GM21825 (cell line): ENCODE measurements around the gene MAP3K15.
A peak's percentile ranks its signal among the peaks of the same experiment; 100 is the strongest.

Experiments
- ATAC-seq: cut with Tn5 transposase; IDR thresholded peaks from one replicate; pipeline ENCODE4 v1.9.1; 2021; ENCODE audit warnings: mild to moderate bottlenecking, moderate library complexity; ENCODE audit not compliant: unreplicated experiment

Gene MAP3K15

DNA sequence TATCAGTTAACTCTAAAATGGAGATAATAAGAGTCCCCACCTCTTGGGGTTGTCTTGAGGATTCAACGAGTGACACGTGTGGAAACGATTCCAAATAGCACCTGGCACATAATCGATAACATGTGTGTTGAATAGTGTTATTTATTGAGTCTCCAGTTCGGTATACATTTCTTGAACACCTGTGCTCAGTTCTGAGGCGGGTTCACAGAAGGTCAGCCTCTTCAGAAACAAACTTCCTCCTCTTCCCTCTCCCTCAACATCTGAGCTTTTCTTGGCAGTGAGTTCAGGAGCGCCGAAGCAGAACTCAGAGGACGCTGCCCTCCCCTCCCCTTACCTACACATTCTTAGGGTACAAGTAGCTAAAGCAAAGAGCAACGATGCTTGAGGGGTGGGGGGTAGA lies 170.6 kb downstream of the MAP3K15 start:
- ATAC-seq, result no peak

DNA sequence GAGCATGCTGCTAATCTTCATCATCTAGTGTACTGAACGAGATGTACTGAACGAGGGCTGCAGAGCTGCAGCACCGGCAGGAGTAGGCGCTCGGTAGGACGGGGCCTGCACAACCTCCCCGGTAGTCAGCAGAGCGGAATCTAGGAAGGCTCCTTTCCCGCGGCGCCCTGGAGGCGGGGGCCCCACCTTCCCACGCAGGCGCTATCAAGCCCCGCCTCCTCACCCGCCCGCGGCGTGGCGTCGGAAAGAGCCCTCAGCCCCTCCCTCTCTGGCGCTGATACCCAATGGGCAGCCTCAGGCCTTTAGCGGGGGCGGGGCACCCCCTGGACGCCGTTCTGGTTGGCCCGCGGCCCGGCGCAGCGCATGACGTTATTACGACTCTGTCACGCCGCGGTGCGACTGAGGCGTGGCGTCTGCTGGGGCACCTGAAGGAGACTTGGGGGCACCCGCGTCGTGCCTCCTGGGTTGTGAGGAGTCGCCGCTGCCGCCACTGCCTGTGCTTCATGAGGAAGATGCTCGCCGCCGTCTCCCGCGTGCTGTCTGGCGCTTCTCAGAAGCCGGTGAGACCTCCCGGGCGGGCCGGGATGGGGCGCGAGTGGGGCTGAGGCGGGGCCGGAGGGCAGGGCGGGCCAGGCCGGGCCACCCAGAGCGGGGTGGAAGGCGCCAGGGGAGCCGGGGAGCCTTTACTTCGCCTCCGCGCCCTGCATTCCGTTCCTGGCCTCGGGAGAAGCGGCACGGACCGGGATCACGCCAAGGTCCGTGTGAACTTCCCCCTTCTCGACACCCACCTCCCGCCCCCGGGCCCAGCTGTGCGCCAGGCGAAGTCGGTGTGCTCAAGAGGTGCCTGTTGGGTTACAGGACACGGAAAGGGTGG lies 171.5 kb downstream of the MAP3K15 start, which contains the start of gene PDHA1:
Gene PDHA1 (plus strand): TSS at position 393 of the 874 bp plus-strand sequence. CDS start 111 bp downstream, at position 504.
- ATAC-seq, result peak; percentile 99

DNA sequence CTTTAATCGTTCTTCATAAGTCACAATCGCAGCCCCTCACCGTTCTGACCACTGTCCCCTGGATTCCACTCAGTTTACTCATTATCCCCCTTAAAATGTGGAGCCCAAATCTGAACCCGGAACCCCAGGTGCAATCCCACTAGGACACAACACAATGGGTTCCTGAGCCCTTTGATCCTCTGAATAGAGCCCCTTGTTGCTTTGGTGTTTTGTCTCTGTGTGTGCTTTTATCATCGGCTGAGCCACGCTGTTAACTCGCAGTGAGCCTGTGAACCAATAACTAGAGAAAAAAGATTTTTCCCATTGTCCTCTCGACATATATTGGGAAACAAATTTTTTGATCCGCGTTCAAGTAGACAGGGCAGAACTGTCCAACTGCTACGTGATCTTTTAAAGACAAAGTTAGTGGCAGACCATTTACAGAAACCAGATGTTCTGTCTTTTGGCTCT lies 172.2 kb downstream of the MAP3K15 start:
- no peak for ATAC-seq

DNA sequence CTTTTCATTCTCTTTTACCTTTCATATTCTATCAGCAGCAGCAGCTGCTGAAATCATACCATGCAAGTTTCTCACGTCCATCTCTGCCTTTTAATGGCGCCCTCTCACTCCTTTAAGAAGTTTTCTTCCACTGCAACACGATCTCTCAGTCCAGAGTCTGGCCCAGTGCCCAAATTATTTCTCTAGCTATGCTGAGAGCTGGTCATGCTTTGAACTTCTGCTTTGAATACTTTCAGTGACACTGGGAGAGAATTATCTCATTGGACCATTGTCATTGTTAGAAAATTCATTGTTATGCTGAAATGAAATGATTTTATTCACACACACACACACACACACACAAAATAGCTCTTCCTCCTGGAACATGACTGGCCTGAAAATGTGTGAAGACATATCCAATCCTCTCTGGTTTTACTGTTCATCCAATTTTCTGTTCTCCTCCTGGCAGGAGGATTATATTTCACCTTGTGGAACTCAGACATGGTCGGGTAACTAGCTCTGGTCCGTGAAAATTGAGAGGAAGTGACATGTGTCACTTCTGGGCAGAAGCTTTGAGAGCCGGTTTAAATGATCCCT lies 172.9 kb downstream of the MAP3K15 start:
- ATAC-seq, result no peak

DNA sequence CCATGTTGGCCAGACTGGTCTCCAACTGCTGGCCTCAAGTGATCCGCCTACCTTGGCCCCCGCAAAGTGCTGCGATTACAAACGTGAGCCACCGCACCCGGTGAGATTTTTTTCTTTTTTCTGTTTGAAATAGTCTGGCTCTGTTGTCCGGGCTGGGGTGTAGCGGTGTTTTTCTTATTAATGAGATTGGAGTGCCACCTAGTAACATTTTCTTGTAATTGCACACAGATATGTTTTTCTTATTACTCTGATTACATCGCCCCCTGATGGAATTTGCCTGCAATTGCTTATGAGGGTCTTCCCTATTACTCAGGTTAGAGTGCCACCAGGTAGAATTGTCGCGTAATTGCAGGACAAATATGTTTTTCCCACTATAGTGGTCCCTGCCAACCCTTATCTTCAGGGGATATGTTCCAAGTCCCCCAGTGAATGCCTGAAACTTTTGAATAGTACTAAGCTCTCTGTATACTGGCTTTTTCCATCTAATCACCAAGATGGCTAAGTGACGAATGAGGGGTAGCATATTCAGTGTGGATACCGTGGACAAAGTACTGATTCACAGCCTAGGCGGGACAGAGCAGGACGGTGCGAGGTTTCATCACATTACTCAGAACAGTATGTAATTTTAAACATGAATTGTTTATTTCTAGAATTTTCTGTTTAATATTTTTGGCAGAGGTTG lies 180.2 kb downstream of the MAP3K15 start:
- ATAC-seq, result no peak

DNA sequence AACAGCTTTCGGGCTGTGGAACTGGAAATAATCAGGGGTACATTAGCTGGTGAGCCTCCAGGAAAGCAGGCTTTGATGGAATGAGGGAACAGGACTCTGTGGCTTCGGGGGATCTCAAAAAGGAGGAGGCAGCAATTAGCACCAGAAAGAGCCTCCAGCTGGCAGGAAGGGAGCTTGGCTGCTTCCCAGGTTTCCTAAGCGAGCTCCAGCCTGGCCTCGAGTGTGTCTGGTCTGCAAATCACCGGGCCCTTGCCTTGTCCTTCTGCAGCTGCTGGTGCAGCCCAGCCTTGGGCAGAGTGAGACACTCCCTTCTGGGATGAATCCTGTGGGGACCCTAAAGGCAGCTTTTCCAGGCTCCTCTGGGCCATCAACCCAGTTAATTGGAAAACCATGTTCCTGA lies 182.3 kb downstream of the MAP3K15 start:
- ATAC-seq, result no peak

DNA sequence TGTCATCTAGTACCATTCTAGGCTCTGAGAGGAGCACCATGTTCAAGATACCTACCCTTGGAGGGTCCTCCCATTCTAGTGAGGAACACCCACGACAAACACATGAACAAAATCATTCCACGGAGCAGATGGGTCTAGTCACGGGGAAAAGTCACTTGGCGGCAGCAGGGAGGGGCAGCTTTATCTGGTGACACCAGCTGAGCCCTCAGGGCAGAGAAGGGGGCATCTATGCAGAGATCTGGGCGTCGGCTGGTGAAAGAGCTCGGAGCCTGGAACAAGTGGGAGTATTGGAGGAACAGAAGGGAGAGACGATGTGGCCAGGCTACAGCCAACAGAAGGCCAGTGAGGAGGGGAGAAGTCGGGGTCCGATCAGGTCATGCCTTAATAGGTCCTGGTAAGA lies 183.5 kb downstream of the MAP3K15 start:
- no peak for ATAC-seq

DNA sequence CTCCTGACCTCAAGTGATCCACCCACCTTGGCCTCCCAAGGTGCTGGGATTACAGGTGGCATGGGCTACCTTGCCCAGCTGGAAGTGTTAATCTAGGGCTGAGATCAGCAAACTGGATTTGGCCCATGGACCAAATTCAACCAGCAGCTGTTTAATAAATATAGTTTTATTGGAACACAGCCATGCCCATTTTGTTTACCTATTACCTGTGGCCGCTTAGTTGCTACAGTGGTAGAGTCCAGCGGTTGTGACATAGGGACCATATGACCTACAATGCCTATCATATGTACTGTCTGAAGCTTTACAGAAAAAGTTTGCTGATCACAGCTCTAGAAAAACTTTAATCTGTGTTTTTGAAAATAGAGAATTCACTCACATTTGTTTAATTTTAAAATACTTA lies 188.7 kb downstream of the MAP3K15 start:
- no peak for ATAC-seq
